Stimulated activated naive CD8-positive, alpha-beta T cell treated with anti-CD3 and anti-CD28 coated beads, Interleukin-15, amount 100 ng/mL, for 72 hours (primary cell): ENCODE data around the gene KRTAP5-6.
"Not testable (repeated sequence)": the region's sequence is repeated elsewhere in the genome, so short reads cannot be mapped to it uniquely, and the experiment has no call there.

ENCODE experiments used
- ATAC-seq: fragments of 150-1000 bp; cut with Tn5 transposase; 2 replicates; pipeline ENCODE4 v1.10.0; 2021; ENCODE audit warnings: mild to moderate bottlenecking, moderate library complexity
- DNase-seq, 2 donors: peaks; one replicate each; pipeline ENCODE4 v3.0.0; 2021 to 2022
- H3K27ac Mint-ChIP-seq, 2 donors: one replicate each; pipeline ENCODE4 v1.8.0; 2022; ENCODE audit warnings: mild to moderate bottlenecking in 2 of 2, mixed read lengths in 2 of 2, moderate library complexity in 2 of 2
- H3K27me3 Mint-ChIP-seq: one replicate; pipeline ENCODE4 v1.8.0; 2022; ENCODE audit warnings: mixed read lengths
- H3K4me1 Mint-ChIP-seq: one replicate; pipeline ENCODE4 v1.8.0; 2022; ENCODE audit warnings: mild to moderate bottlenecking, mixed read lengths
- H3K4me3 Mint-ChIP-seq, 2 donors: one replicate each; pipeline ENCODE4 v1.8.0; 2022; ENCODE audit warnings: mild to moderate bottlenecking in 2 of 2, mixed read lengths in 2 of 2, moderate library complexity in 1 of 2
- H3K9me3 Mint-ChIP-seq, 2 donors: one replicate each; pipeline ENCODE4 v1.8.0; 2022; ENCODE audit warnings: mixed read lengths in 2 of 2

Gene KRTAP5-6

GRCh38 chr11:1672613-1673350 lies 24.2 kb upstream of the KRTAP5-6 start:
- H3K27ac Mint-ChIP-seq, result no peak overlapping the region
- H3K4me3 Mint-ChIP-seq, result no peak overlapping the region
- peaks cover 85% of the 10 kb centered on the region for H3K27me3 Mint-ChIP-seq
- peaks cover 18% of the 10 kb centered on the region for H3K4me1 Mint-ChIP-seq
- ATAC-seq (no peak), DNase-seq (no peak)
- H3K9me3 Mint-ChIP-seq, result no peaks in the 10 kb centered on the region

GRCh38 chr11:1673446-1674172 lies 23.4 kb upstream of the KRTAP5-6 start:
- no peak for ATAC-seq
- Mint-ChIP-seq H3K4me1 (peaks cover 12% of the 10 kb centered on the region), H3K27me3 (peaks cover 78% of the 10 kb centered on the region), H3K9me3 (no peaks in the 10 kb centered on the region), H3K4me3 (no peak overlapping the region), H3K27ac (no peak overlapping the region)
- no peak for DNase-seq

DNA sequence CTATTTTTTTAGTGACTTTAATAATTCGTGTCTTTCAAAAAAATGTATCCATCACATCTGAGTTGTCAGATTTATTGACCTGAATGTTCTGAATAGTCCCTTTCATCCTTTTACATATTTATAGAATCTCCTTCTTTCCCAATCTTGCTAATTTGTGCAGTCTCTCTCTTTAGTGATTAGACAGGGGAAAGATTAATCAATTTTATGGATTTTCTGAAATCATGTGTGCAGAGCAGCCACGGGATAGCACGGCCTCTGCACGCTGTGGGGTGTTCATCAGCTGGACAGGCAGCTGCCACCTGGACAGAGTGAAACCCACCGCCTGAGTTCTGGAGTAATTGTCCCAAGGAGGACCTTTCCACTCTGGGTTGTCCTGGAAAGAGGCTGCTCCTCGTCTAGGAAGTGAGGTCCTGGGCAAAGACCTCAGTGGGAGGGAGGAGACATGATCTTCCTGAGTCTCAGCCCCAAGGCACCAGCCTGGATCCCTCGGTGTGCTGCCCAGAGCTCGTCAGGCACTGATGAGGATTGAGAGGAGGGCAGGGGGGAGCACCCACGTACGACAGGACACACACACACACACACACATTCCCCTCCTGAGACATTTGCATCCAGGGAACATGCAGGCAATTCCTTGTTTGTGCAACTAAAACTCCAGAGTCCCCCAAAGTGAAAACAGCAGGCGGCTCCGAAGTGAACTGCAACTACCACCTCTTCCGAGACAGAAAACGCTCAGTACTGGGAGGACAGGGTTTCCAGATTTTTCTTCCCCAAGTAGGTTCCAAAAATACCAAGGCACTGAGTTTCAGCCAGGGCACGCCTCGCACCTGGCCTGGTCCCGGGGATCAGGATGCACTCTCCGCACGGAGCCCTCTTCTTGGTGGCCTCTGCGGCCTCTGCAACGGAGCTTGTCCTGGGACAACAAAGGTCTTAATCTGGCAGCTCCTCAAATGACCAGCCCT lies 22.5 kb upstream of the KRTAP5-6 start:
- ATAC-seq, result no peak
- DNase-seq, result no peak

GRCh38 chr11:1675536-1676228 lies 21.3 kb upstream of the KRTAP5-6 start:
- Mint-ChIP-seq H3K4me1 (no peaks in the 10 kb centered on the region), H3K27me3 (peaks cover 66% of the 10 kb centered on the region), H3K4me3 (no peak overlapping the region), H3K27ac (no peak overlapping the region), H3K9me3 (no peaks in the 10 kb centered on the region)
- no peak for ATAC-seq
- no peak for DNase-seq

More for the DNA sequence above, 22.5 kb upstream of the KRTAP5-6 start:
- Mint-ChIP-seq H3K4me3 (no peak overlapping the region), H3K27ac (no peak overlapping the region), H3K27me3 (peaks cover 74% of the 10 kb centered on the region), H3K9me3 (no peaks in the 10 kb centered on the region), H3K4me1 (peaks cover 3% of the 10 kb centered on the region)

DNA sequence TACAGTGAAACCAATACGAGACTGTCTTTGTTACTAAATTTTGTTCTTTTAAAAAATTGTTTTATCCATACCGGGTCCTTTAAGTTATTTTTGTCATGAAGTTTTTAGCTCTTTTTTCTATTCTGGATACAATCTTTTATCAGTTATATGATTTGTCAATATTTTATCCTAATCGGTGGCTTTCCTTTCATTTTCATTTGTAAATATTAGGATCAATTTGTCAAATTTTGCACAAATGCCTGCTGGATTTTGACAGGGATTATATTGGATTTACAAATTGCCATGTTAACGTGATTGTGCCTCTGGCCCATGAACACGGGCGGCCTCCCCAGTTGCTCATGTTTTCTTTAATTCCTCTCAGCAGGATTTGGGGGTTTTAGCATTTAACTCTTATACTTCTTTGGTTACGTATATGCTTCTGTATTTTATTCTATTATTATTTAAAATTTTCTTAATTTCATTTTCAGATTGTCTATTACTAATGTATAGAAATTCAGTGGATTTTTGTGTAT lies 20.7 kb upstream of the KRTAP5-6 start:
- peaks cover 60% of the 10 kb centered on the region for H3K27me3 Mint-ChIP-seq
- ATAC-seq, result no peak

DNA sequence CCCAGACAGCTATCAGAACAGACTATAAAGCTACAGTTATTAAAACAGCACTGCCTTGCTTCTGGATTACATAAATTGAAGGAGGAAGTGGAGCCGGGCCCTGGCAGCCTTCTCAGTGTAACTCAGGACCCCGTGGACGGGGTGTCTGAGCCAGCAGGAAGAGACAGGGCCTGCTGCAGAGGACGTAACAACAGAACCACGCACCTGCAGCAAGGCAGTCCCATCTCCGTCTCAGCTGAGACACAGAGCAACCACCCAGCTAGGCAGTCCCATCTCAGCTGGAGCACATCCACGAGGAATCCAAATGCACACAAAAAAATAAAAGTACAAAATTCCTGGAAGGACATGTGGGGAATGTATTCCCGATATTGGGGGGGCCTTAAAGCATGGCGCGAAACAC lies 17.1 kb upstream of the KRTAP5-6 start:
- ATAC-seq, result no peak
- H3K4me1 Mint-ChIP-seq, result no peaks in the 10 kb centered on the region
- no peak overlapping the region for H3K4me3 Mint-ChIP-seq
- H3K27me3 Mint-ChIP-seq, result peaks cover 36% of the 10 kb centered on the region
- no peak overlapping the region for H3K27ac Mint-ChIP-seq
- H3K9me3 Mint-ChIP-seq, result no peaks in the 10 kb centered on the region
- DNase-seq, result no peak

More for the DNA sequence above, 20.7 kb upstream of the KRTAP5-6 start:
- Mint-ChIP-seq H3K27ac (no peak overlapping the region), H3K9me3 (no peaks in the 10 kb centered on the region), H3K4me1 (no peaks in the 10 kb centered on the region), H3K4me3 (no peak overlapping the region)
- no peak for DNase-seq

DNA sequence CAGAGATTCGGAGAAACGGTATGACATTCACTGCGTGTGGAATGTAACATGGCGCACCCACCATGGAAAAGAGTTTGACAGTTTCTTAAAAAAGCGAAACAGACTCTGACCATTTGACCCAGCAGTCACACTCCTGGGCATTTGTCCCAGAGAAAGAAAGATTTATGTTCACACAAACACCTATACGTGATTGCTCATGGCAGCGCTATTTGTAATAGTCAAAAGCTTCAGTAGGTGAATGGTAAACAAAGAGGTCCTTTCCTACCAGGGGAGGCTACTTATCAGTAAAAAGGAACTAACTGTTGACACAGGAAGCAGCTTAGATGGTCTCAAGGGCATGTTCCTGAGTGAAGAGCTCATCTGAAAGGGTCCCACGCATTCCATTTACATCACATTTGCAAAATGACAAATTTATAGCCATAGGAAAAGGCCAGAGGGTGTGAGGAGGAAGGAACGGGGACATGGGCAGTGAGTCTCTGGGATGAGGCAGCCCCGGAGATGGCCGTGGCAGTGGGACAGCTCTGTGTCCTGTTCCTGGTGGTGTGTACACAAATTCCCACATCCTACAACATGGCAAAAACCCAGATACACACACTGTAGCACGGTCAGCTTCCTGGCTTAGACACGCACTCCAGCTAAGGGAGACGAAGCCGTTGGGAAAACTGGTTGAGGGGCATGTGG lies 14.6 kb upstream of the KRTAP5-6 start:
- H3K27me3 Mint-ChIP-seq, result peaks cover 12% of the 10 kb centered on the region
- H3K4me3 Mint-ChIP-seq, result no peak overlapping the region
- no peak for ATAC-seq
- no peak for DNase-seq
- H3K27ac Mint-ChIP-seq, result no peak overlapping the region
- H3K9me3 Mint-ChIP-seq, result no peaks in the 10 kb centered on the region
- no peaks in the 10 kb centered on the region for H3K4me1 Mint-ChIP-seq

DNA sequence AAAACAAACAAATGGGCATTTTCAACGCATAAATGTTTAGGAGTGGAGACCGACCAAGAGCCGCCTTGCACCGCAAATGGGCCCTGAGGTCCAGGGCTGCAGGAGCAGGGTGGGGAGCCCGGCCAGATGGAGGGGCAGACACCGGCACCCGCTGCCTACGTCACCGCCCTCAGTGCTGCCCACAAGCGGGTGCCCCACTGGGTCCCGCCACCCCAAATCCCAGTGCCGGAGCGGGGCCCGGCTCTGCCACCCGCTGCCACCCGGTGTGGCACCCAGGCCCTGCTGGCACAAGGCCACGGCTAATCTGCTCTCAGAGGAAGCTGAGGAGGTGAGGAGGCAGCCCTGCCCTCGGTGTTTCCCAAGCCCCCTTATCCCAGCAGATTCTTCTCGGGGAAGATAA lies 13.8 kb upstream of the KRTAP5-6 start:
- peaks cover 13% of the 10 kb centered on the region for H3K27me3 Mint-ChIP-seq
- not testable (repeated sequence) for H3K9me3 Mint-ChIP-seq, H3K4me3 Mint-ChIP-seq, DNase-seq, H3K4me1 Mint-ChIP-seq, H3K27ac Mint-ChIP-seq
- ATAC-seq, result peak; percentile 43

DNA sequence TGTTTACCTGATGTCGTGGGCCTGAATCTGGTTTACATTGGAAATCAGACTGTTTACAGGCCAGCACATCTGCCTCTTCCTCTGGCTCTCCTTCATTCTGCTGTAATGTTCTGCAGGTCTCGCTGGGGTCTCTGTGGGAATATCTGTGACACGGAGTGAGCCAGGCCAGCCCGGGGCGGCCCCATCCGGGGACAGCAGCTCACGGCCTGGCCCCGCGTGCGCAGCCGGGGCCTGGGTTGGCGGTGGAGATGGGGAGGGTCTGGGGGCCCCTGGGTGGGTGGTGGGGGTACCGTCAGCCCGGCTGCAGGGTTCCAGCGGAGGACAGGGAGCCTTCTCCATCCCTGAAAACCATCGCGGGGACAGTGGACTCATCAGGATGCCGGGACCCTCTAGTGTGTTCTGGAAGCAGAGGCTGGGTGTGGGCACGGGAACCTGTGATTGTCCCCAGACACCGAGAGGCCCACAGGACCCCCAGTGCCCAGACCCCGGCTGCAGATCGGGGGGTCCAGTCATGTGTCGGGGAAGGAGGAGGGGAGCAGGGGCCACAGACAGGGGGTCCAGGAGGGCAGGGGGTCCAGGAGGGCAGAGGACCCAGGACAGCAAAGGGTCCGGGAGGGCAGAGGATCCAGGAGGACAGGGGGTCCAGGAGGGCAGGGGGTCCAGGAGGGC lies 13.0 kb upstream of the KRTAP5-6 start:
- H3K27me3 Mint-ChIP-seq, result peaks cover 16% of the 10 kb centered on the region
- H3K4me1 Mint-ChIP-seq, DNase-seq, H3K9me3 Mint-ChIP-seq, H3K27ac Mint-ChIP-seq, H3K4me3 Mint-ChIP-seq: not testable (repeated sequence)
- peak; percentile 34 for ATAC-seq

DNA sequence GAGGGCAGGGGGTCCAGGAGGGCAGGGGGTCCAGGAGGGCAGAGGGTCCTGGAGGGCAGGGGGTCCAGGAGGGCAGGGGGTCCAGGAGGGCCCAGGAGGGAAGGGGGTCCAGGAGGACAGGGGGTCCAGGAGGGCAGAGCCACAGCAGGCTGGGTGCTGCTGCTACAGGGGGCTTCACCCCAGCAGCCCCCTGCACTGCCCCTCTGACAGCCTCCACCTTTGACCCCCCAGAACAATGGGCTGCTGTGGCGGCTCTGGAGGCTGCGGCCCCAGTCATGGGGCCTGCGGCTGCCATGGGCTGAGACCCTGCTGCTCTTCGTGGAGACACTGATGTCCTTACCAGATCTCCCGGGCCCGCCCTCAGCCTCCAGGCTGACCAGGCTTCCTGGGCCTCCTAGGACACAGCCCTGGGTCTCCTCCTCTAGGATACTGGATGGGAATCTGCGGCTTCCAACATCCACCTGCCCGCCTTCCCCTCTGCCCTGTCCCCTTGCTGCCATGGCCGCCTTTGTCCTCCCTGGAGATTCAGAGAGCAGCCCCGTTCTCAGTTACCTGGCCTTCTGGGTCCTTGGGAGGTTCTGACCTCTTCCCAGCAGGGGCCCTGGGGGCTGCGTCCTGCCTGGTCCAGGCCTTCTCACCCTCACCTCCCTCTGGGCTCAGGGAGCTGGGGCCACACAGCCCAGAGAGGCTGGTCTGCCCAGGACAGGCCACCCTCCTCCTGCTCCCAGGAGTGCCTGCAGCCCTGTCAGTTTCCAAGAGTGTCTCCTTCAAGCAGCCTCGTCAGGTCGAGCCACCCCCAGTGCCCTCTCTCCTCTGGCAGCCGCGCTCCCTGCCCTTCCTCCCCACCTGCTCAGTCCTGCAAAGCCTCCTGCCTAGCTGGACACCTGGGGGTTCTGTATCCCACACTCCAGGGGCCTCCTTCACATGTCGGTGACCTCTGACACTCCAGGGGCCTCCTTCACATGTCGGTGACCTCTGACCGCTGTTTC lies 11.8 kb upstream of the KRTAP5-6 start:
- not testable (repeated sequence) for H3K27ac Mint-ChIP-seq, H3K4me3 Mint-ChIP-seq, H3K4me1 Mint-ChIP-seq, DNase-seq, H3K9me3 Mint-ChIP-seq
- H3K27me3 Mint-ChIP-seq, result peaks cover 28% of the 10 kb centered on the region
- peak; percentile 43 for ATAC-seq

- not testable (repeated sequence) for H3K4me1 Mint-ChIP-seq, H3K4me3 Mint-ChIP-seq, DNase-seq, ATAC-seq, H3K27ac Mint-ChIP-seq, H3K9me3 Mint-ChIP-seq
- H3K27me3 Mint-ChIP-seq, result peaks cover 38% of the 10 kb centered on the region
Observed at GRCh38 chr11:1686220-1686619, 10.8 kb upstream of the KRTAP5-6 start.

DNA sequence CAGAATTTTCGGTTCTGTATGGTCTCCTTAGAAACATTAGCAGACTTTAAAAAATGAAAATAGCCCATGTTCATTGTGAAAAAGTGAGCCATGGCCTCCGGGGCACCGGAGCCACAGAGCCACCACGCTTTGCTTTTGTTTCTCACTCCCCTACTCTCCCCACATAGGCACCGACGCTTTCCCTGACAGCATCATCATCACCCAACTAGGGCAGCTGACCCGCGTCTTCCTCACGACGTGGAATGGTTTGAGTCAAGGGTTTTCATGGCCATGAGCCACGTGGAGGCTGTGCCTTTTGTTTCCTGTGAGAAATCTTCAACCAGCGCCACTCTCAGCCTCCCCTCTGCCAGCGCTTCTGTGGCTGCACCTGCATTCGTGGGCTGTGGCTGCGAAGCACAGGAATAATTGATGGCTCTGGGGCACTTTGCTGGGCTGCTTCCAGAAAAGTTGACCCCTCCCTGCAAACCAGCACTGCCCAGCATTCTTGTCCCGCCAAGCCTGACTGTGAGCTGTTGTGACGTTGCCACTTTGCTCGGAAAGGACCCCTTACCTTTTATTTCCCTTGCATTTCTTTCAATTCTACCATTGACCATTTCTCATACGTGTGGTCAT lies 8.6 kb upstream of the KRTAP5-6 start:
- DNase-seq, H3K9me3 Mint-ChIP-seq, H3K4me3 Mint-ChIP-seq, ATAC-seq, H3K4me1 Mint-ChIP-seq, H3K27ac Mint-ChIP-seq: not testable (repeated sequence)
- peaks cover 52% of the 10 kb centered on the region for H3K27me3 Mint-ChIP-seq
